ENCODE results near the gene ZNF787. TPM values are rescaled to one million over a fixed set of nuclear protein-coding genes. Genes with fewer than 3 reads are reported as not detected.

ZNF787 gene
- total RNA-seq, 1 experiment from 2014 or later = 54.6 TPM

DNA sequence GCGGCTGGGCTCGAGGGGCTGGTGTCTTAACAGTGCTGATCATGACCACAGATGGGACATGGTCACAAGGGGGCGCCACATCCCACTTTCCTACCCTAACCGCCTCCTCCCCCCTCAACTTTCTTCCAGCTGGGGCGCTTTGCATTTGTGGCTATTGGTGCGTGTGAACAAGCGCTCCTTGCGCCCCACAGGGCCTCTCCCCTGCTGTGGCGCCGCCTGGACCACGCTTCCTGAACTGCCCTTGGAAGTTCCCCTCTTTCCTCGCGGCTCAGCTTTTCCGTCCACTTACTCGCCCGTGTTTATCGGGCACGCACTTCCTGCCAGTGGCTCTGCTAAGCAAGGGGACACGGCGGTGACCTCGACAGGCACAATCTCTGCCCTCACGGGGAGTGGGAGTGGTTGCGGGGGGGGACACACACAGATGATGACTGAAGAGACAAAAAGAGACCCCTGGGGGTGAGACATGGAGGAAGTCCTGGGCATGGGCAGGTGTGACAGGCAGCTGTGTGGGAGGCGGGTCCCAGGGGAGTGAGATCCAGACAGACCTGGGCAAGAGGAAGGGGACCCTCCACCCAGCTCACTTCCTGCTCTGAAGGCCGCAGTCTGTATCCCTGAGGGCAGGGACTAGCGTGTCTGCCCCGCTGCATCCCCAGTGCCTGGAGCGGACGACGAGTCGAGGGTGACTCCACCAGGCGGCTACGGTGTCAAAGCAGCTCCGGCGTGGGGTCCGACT is 40.3 kb downstream of the ZNF787 start:
- no CpG with 5 or more reads among the region's 36 CpGs for WGBS (ENCODE audit: extremely low coverage, insufficient read length, low lambda C conversion rate)
- no peaks in the 10 kb centered on the region for H4K20me1 ChIP-seq (ENCODE audit: control insufficient read depth, insufficient read depth, insufficient read length)
- Mint-ChIP-seq H3K36me3 (ENCODE audit: insufficient read depth in 1 of 3, low read depth in 3 of 3) (peaks cover 0 to 4% (median 0%) of the 10 kb centered on the region in 3 experiments; a peak in 1 of 7 replicates), H3K27me3 (ENCODE audit: low read depth) (peaks cover 29% of the 10 kb centered on the region), H3K4me3 (peak overlapping the region; percentile 75 to 87), H3K27ac (peak overlapping the region in 1 of 3 experiments; percentile 95; a peak in 2 of 7 replicates), H3K9me3 (peaks cover 0 to 5% of the 10 kb centered on the region in 2 experiments; a peak in 2 of 5 replicates), H3K4me1 (peaks cover 24 to 26% of the 10 kb centered on the region in 2 experiments)
- no peak overlapping the region for H2BK12ac ChIP-seq (ENCODE audit: insufficient read length, low read depth, low read length)
- H3K18ac ChIP-seq (ENCODE audit: insufficient read length, low read depth, low read length) = no peak overlapping the region
- H3K79me1 ChIP-seq (ENCODE audit: insufficient read depth, low read depth, low read length, poor library complexity, severe bottlenecking) = no peaks in the 10 kb centered on the region
- H2BK5ac ChIP-seq (ENCODE audit: insufficient read length, low read length) = no peak overlapping the region
- no peak overlapping the region for H3K27ac ChIP-seq (ENCODE audit: insufficient read length, low read depth, low read length)
- H3K4me2 ChIP-seq (ENCODE audit: insufficient read depth, insufficient read length, low read length) = peak overlapping the region; percentile 75
- no peak overlapping the region for H4K5ac ChIP-seq (ENCODE audit: insufficient read length, low read depth, low read length)
- no peaks in the 10 kb centered on the region for H3K27me3 ChIP-seq (ENCODE audit: insufficient read depth, low read length)
- TF ChIP-seq, protein P1, sequence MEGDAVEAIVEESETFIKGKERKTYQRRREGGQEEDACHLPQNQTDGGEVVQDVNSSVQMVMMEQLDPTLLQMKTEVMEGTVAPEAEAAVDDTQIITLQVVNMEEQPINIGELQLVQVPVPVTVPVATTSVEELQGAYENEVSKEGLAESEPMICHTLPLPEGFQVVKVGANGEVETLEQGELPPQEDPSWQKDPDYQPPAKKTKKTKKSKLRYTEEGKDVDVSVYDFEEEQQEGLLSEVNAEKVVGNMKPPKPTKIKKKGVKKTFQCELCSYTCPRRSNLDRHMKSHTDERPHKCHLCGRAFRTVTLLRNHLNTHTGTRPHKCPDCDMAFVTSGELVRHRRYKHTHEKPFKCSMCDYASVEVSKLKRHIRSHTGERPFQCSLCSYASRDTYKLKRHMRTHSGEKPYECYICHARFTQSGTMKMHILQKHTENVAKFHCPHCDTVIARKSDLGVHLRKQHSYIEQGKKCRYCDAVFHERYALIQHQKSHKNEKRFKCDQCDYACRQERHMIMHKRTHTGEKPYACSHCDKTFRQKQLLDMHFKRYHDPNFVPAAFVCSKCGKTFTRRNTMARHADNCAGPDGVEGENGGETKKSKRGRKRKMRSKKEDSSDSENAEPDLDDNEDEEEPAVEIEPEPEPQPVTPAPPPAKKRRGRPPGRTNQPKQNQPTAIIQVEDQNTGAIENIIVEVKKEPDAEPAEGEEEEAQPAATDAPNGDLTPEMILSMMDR (conservative IDR thresholded peaks at IDR 0.05) = peak; percentile 70
- no peak overlapping the region for H3T11ph ChIP-seq (ENCODE audit: low read length)
- H4K91ac ChIP-seq (ENCODE audit: insufficient read length, low read depth, low read length) = no peak overlapping the region
- H3K79me2 ChIP-seq (ENCODE audit: insufficient read depth, low read length) = no peaks in the 10 kb centered on the region
- no peak overlapping the region for H3K23ac ChIP-seq (ENCODE audit: insufficient read length, low read depth, low read length)
- no peaks in the 10 kb centered on the region for H3K9me3 ChIP-seq (ENCODE audit: control insufficient read depth, low read depth, low read length)
- H2BK120ac ChIP-seq (ENCODE audit: low read depth, low read length, poor library complexity, severe bottlenecking) = no peak overlapping the region
- H3K23me2 ChIP-seq (ENCODE audit: insufficient read length, low read depth, low read length, poor library complexity, severe bottlenecking) = peaks cover 5% of the 10 kb centered on the region
- H2BK15ac ChIP-seq (ENCODE audit: low read depth, low read length) = no peak overlapping the region
- no peak overlapping the region for H2AK5ac ChIP-seq (ENCODE audit: insufficient read length, low read length)
- no peak overlapping the region for H3K56ac ChIP-seq (ENCODE audit: insufficient read length, low read depth, low read length)
- no peaks in the 10 kb centered on the region for H3K4me1 ChIP-seq (ENCODE audit: insufficient read depth, low read length)
- H4K8ac ChIP-seq (replicated peaks; ENCODE audit: insufficient read length, low read depth, low read length) = no peak overlapping the region
- H2BK20ac ChIP-seq (ENCODE audit: low read depth, low read length, poor library complexity, severe bottlenecking) = no peak overlapping the region
- DNase-seq = peak; percentile 88
- H3K14ac ChIP-seq (ENCODE audit: insufficient read depth, low read length) = no peak overlapping the region
- H3K9ac ChIP-seq (ENCODE audit: extremely low read depth, insufficient read length, low read length) = no peak overlapping the region
- H2AFZ ChIP-seq (ENCODE audit: low read length) = no peak overlapping the region
- H3K4ac ChIP-seq (ENCODE audit: low read depth, low read length) = no peak overlapping the region
